ENCODE results near the gene GBP6.
"Not testable (repeated sequence)": the region's sequence is repeated elsewhere in the genome, so short reads cannot be mapped to it uniquely, and the experiment has no call there.

Gene GBP6

DNA sequence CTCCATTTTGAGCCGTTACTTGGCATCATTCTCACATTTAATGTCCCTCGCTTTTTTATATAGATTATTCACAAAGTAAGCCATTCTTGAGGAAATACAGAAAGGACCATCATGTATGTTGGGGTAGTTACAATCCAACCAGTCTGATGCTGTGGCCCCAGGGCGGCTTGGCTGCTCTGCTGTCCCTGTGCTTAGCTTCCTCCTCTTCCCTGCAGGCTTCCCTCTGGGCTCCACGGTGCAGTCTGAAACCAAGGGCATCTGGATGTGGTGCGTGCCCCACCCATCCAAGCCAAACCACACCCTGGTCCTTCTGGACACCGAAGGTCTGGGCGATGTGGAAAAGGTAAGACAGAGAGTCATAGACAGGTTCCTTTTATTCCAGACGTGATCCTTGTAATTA is 5.5 kb downstream of the GBP6 start:
- DNase-seq (ENCODE audit: low spot score): no peak

DNA sequence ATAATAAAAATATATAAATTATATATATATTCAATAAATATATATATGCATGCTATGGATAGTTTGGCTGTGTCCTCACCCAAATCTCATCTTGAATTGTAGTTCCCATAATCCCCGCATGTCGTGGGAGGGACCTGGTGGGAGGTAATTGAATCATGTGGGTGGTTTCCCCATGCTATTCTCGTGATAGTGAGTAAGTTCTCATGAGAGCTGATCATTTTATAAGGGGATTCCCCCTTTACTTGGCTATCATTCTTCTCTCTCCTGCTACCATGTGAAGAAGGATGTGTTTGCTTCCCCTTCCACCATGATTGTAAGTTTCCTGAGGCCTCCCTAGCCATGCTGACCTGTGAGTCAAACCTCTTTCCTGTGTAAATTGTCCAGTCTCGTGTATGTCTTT is 10.0 kb downstream of the GBP6 start:
- DNase-seq (ENCODE audit: low spot score): not testable (repeated sequence)

DNA sequence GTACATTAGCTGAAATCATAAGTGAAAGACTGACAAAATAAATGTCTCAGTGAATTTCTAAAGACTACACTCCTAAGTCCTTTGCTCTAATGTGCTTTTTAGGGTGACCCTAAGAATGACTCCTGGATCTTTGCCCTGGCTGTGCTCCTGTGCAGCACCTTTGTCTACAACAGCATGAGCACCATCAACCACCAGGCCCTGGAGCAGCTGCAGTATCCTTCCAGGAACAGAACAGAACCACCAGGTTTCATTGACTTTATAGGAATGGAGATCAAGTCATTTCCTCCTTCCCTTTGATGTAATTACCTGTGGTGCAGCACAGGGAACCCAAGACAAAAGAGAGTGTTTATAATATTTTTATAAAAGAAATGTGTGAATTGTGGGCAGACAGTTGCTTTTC is 14.1 kb downstream of the GBP6 start:
- DNase-seq (ENCODE audit: low spot score): no peak

DNA sequence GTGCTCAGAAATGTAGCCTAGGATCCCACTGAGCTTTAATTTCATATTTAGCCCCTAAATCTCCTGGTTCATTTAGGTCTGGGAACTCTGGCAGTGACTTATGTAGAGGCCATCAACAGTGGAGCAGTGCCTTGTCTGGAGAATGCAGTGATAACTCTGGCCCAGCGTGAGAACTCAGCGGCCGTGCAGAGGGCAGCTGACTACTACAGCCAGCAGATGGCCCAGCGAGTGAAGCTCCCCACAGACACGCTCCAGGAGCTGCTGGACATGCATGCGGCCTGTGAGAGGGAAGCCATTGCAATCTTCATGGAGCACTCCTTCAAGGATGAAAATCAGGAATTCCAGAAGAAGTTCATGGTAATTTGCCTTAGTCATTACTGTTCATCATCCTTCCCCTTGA is 17.8 kb downstream of the GBP6 start:
- DNase-seq (ENCODE audit: low spot score): no peak

DNA sequence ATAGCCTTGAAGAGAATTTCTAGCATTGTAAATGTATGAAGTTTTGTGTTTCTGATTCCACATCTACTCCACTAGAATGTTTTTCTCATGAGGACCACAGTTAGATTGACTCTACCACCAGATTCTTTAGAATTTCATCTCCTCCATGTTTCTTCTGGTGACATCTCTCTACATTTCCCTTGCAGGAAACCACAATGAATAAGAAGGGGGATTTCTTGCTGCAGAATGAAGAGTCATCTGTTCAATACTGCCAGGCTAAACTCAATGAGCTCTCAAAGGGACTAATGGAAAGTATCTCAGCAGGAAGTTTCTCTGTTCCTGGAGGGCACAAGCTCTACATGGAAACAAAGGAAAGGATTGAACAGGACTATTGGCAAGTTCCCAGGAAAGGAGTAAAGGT is 18.6 kb downstream of the GBP6 start:
- DNase-seq (ENCODE audit: low spot score): no peak

DNA sequence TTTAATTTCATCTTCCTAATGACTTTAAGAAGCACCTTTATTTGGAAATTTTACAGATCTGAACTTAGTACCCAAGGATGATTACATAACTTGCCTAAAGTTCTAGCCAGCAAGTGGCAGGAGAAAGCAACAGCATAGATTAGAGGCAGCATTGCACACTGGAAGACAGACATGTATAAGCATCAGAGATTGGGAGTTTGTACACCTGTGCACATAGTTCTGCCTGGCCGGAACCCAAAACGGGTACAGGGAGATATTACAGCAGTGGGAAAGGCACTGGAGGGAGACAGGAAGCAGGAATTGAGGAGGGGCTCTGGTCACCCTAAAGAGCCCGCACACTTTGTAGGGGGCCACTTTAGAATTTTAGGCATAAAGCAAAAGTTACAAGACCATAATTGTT is 19.3 kb downstream of the GBP6 start:
- no peak for DNase-seq (ENCODE audit: low spot score)

DNA sequence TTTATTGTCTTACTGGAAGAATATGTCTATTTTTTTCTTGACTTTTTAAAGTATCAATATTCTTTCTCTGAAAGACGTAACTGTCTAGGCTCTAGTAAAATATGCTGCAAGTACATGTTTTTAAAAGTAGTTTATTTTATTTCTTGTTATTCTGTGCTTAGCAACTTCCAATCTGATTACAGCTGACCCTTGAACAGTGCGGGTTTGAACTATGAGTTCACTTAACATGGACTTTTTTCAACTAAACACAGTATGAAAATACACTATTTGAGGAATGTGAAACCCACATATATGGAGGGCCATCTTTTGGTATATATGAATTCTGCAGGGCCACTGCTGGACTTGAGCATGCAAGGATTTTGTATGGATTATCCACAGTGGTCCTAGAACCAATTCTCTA is 26.8 kb downstream of the GBP6 start:
- DNase-seq (ENCODE audit: low spot score): no peak

DNA sequence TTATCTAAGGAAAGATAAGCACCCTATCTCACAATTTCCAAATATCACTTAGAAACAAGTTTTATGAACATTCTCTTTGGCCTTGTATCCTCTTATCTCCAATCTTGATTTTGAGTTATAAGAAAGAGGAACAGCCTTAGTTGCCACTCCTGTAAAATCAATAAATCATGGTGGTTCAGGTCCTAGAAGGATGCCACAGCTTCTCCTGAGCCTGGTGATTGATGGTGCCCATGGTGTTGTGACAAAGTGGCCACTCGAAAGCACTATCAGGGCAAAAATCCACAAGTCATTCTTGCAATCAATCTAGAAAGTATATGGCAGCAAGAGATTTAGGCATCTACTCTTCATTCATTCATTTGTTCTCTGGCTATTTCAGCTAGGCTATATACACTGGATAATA is 27.8 kb downstream of the GBP6 start:
- DNase-seq (ENCODE audit: low spot score): no peak

DNA sequence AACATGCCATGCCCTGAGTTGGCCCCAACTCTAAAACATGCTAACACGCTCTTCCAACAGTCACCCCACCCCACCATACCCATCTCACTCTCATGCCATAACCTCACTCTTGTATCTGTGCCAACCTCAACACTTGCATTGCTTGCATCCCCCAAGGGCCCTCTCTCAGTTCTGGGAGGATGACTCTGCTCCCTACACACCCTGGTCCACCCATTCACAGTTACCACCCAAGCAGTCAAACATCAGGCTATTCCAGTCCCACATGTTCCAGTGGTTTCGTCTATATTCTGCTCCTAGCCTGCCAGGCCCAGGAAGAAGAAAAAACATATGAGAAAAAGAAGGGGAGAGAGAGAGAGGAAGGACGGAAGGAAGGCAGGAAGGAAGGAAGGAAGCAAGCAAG is 31.0 kb downstream of the GBP6 start:
- no peak for DNase-seq (ENCODE audit: low spot score)

DNA sequence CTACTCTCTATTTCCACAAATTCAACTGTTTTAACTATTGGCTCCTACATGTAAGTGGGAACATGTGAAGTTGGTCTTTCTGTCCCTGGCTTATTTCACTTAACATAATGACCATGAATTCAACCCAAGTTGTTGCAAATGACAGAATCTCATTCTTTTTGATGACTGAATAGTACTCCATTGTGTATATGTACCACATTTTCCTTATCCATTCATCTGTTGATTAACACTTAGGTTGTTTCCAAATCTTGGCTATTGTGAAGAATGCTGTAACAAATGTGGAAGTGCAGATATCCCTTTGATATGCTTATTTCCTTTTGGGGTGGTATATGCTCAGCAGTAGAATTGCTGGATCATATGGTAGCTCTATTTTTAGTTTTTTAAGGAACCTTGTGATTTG is 33.0 kb downstream of the GBP6 start:
- DNase-seq (ENCODE audit: low spot score): no peak

DNA sequence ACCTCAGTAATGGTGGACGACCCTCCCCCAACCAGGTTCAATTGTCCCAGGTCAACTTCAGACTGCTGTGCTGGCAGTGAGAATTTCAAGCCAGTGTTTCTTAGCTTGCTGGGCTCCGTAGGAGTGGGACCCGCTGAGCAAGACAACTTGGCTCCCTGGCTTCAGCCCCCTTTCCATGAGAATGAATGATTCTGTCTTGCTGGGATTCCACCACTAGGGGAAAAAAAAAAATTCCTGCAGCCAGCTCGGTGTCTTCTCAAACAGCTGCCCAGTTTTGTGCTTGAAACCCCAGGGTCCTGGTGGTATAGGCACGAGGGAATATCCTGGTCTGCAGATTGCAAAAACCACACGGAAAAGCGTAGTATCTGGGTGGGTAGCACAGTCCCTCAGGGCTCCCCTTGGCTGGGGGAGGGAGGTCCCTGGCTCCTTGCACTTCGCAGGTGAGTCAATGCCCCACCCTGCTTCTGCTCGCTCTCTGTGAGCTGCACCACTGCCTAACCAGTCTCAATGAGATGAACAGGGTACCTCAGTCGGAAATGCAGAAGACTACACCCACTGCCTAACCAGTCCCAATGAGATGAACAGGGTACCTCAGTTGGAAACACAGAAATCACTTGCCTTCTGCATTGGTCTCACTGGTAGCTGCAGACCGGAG is 41.5 kb downstream of the GBP6 start:
- no peak for DNase-seq (ENCODE audit: low spot score)

DNA sequence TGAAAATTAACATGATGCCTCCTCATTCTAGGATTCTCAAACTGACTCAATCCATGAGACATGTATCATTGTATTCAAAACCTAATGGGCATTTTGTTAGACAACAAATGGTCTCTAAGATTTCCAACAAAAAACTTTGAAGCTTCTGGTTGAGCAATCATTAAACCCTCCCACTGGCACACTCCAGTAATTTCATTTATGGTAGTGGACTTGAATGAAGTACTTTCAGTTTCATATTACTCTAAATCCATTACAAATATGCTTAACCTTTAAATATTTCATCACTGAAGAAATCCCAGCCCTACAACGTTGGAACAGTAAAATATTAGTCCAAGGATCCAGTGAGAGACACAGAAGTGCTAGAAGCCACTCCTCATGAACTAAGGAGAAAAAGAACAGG is 43.5 kb downstream of the GBP6 start:
- DNase-seq (ENCODE audit: low spot score): no peak

DNA sequence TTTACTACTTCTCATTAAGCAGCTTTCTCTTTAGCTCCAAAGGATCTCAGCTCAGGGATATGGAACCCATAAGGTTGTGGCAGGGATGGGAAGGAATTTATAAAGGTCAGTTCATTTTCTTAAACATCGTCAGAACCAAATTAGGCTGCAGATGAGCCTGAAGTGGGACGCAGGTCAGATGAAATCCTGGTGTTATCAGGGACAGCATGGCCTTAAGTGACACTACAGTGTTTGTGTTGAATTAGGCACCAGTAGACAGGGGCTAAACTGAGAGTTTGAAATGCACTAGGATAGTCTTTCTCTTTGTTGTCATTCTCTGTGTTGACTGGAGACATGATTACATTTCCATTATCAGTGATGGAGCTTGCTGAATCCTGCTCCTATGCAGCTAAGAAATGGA is 43.9 kb downstream of the GBP6 start:
- DNase-seq (ENCODE audit: low spot score): not testable (repeated sequence)

DNA sequence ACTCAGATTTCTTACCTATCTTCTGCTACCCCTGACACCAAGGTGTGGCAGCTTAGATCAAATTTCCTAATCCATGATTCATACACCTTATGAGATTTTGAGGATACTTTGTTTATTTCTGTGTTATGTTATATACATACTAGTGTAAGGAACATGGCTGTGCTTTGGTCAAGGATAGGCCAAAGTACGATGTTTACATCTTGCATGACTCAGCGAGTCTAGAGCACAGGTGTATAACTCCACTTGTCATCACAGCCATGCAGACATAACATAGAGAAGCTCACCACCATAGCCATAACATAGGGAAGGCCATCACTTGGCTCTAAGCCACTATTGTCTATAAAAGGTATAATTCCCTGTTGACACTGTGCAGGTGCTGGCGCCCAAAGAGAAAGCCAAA is 61.2 kb downstream of the GBP6 start:
- DNase-seq (ENCODE audit: low spot score): no peak

DNA sequence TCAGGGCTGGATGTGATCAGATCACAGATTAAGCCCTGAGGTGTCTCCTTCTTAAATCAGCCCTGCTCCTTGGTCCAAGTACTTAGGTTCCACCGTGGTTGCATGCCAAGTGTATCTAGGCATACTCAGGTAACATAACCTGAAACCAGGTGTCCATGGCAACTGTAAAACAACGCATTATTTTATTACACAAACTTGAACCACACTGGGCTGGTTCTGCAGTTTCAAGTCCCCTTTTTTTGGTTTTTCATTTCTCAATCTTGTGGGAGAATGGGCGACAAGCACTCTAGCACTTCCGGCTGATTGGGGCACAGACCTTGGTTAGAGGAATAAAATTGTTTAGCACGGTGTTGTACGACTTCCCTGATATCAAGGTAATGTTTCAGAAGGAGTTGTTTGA is 65.2 kb downstream of the GBP6 start:
- no peak for DNase-seq (ENCODE audit: low spot score)

DNA sequence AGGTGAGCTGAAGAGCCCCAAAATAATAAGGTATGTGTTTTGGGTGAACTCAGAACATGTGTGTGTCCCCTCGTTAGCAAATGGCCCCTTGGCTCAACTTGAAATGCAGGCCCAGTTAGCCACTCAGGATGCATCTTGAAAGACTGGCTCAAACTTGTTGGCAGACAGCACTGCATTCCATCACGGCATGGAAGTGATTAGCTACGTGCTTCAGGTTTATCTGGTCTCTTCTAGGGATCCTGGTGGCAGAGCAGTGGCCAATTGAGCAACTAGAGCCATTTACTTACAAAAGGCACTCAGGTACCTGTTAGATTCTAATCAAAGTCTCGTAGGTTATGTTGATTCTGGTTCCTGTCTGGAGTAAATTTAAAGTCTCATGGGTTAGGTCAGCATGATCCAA is 65.8 kb downstream of the GBP6 start:
- DNase-seq (ENCODE audit: low spot score): not testable (repeated sequence)

DNA sequence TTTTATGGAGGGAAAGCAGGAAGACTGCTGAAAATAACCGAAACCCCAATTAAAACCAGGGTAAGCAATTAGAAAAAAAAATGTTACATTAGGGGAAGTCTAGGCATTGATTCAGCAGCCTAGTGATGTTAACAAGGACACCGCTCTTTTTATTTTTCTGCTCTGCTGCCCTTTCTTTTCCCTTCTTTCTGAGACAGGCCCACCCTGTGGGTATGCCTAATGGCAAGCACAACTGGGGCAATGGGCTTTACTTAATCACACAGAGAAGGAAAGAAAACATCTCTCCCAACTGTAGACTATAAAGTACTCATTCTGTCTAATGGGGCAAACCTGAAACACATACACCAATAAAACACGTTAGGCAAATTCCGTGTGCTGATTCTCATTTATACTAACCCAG is 69.6 kb downstream of the GBP6 start:
- DNase-seq (ENCODE audit: low spot score): no peak

DNA sequence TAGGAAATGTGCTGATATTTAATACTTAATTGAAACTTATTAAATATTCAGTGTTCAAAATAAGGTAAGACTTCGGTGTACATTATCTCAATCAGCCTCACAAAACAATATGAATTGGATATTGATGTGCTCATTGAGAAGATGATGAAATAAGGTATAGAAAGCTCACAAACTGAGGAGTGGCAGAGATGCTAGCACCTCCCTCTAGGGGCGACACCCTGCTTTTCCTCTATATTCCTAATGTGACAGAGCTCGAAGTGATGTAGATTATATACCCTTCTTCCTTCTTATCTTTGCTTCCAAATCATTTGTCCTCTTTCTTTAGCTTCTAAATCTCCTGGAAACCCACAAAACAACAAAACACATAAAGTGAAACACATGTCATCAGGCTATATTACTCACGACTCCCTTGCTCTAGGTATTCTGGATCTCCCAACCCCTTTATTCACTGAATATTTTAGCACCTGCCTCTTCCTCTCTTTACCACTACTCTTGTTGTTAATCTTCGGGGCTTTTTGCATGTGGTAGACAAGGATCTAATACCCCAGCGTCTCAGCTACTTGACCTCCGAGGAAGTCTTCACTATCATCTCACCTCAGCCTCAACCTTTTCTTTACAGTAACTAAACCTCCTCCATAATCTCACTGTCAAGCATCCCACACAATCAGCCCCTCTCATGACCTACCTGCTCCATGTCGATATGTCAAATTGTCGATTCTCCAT is 70.4 kb downstream of the GBP6 start:
- not testable (repeated sequence) for DNase-seq (ENCODE audit: low spot score)

Data from hepatic stellate cell (primary cell).